ENCODE measurements around the gene ATXN1.

The ATXN1 gene

GRCh38 chr6:16622193-16622592 lies 139.1 kb downstream of the ATXN1 start:
- no peak overlapping the region for H3K18ac ChIP-seq (ENCODE audit: low read depth in 1 of 2, low read length in 2 of 2)
- H2BK5ac ChIP-seq (ENCODE audit: low read depth, low read length, poor library complexity, severe bottlenecking): no peak overlapping the region
- H3K14ac ChIP-seq (ENCODE audit: low read length in 2 of 2): no peak overlapping the region
- H3K23ac ChIP-seq (ENCODE audit: low read length in 2 of 2): no peak overlapping the region
- H3K4ac ChIP-seq (ENCODE audit: low read depth in 1 of 2, low read length in 2 of 2): no peak overlapping the region
- no peak overlapping the region for H2BK12ac ChIP-seq (ENCODE audit: low read length in 2 of 2)
- WGBS: 94% methylated on average over 2 of the region's 5 CpGs
- no peak overlapping the region for H3K27ac ChIP-seq (ENCODE audit: low read length, poor library complexity, severe bottlenecking)
- no peak overlapping the region for H2BK120ac ChIP-seq (ENCODE audit: low read depth, low read length)
- H3K9ac ChIP-seq (ENCODE audit: low read length): no peak overlapping the region
- DNase-seq: no peak
- H4K8ac ChIP-seq (ENCODE audit: low read length): no peak overlapping the region
- H3K4me3 ChIP-seq (ENCODE audit: insufficient read depth in 1 of 2, low read depth in 1 of 2, low read length in 2 of 2): no peak overlapping the region
- H3K9me3 ChIP-seq (ENCODE audit: control insufficient read depth, low read length): no peaks in the 10 kb centered on the region
- H2BK15ac ChIP-seq (ENCODE audit: low read depth, poor library complexity, severe bottlenecking): no peak overlapping the region
- H2AK5ac ChIP-seq (ENCODE audit: low read length, severe bottlenecking): no peak overlapping the region
- peaks cover 10% of the 10 kb centered on the region for H3K79me1 ChIP-seq (replicated peaks; ENCODE audit: low read length, poor library complexity, severe bottlenecking)
- H3K4me2 ChIP-seq (ENCODE audit: low read length, poor library complexity, severe bottlenecking): no peak overlapping the region
- H3K4me1 ChIP-seq (ENCODE audit: control insufficient read depth, insufficient read depth, low read depth, low read length): no peaks in the 10 kb centered on the region
- H4K91ac ChIP-seq (ENCODE audit: low read length): no peak overlapping the region
- H2AFZ ChIP-seq (ENCODE audit: low read depth, low read length): no peak overlapping the region
- peaks cover 0 to 3% of the 10 kb centered on the region in 2 experiments for H3K36me3 ChIP-seq (ENCODE audit: control insufficient read depth in 1 of 2, insufficient read depth in 2 of 2, low read depth in 1 of 2, low read length in 2 of 2)
- no peaks in the 10 kb centered on the region for H3K27me3 ChIP-seq (ENCODE audit: control insufficient read depth in 1 of 2, insufficient read depth in 1 of 2, low read length in 2 of 2)

GRCh38 chr6:16621002-16621401 lies 140.3 kb downstream of the ATXN1 start:
- no peak overlapping the region for H4K91ac ChIP-seq (ENCODE audit: low read length)
- no peak overlapping the region for H4K8ac ChIP-seq (ENCODE audit: low read length)
- no peak overlapping the region for H3K4me3 ChIP-seq (ENCODE audit: insufficient read depth in 1 of 2, low read depth in 1 of 2, low read length in 2 of 2)
- DNase-seq: no peak
- H3K79me1 ChIP-seq (replicated peaks; ENCODE audit: low read length, poor library complexity, severe bottlenecking): peaks cover 10% of the 10 kb centered on the region
- no peaks in the 10 kb centered on the region for H3K27me3 ChIP-seq (ENCODE audit: control insufficient read depth in 1 of 2, insufficient read depth in 1 of 2, low read length in 2 of 2)
- H2AFZ ChIP-seq (ENCODE audit: low read depth, low read length): no peak overlapping the region
- H2BK120ac ChIP-seq (ENCODE audit: low read depth, low read length): no peak overlapping the region
- H2BK12ac ChIP-seq (ENCODE audit: low read length in 2 of 2): no peak overlapping the region
- no peaks in the 10 kb centered on the region for H3K36me3 ChIP-seq (ENCODE audit: control insufficient read depth in 1 of 2, insufficient read depth in 2 of 2, low read depth in 1 of 2, low read length in 2 of 2)
- H3K9ac ChIP-seq (ENCODE audit: low read length): no peak overlapping the region
- no peak overlapping the region for H3K4me2 ChIP-seq (ENCODE audit: low read length, poor library complexity, severe bottlenecking)
- H3K23ac ChIP-seq (ENCODE audit: low read length in 2 of 2): no peak overlapping the region
- H3K14ac ChIP-seq (ENCODE audit: low read length in 2 of 2): no peak overlapping the region
- H3K9me3 ChIP-seq (ENCODE audit: control insufficient read depth, low read length): no peaks in the 10 kb centered on the region
- no peak overlapping the region for H3K27ac ChIP-seq (ENCODE audit: low read length, poor library complexity, severe bottlenecking)
- WGBS: 97% methylated on average over 4 of the region's 6 CpGs
- no peak overlapping the region for H2BK5ac ChIP-seq (ENCODE audit: low read depth, low read length, poor library complexity, severe bottlenecking)
- no peaks in the 10 kb centered on the region for H3K4me1 ChIP-seq (ENCODE audit: control insufficient read depth, insufficient read depth, low read depth, low read length)
- H2AK5ac ChIP-seq (ENCODE audit: low read length, severe bottlenecking): no peak overlapping the region
- no peak overlapping the region for H3K18ac ChIP-seq (ENCODE audit: low read depth in 1 of 2, low read length in 2 of 2)
- H2BK15ac ChIP-seq (ENCODE audit: low read depth, poor library complexity, severe bottlenecking): no peak overlapping the region
- H3K4ac ChIP-seq (ENCODE audit: low read depth in 1 of 2, low read length in 2 of 2): no peak overlapping the region

GRCh38 chr6:16619777-16620176 lies 141.5 kb downstream of the ATXN1 start:
- Histone ChIP-seq H3K4me1 (ENCODE audit: control insufficient read depth, insufficient read depth, low read depth, low read length) (no peaks in the 10 kb centered on the region), H3K79me1 (replicated peaks; ENCODE audit: low read length, poor library complexity, severe bottlenecking) (peaks cover 5% of the 10 kb centered on the region), H3K27ac (ENCODE audit: low read length, poor library complexity, severe bottlenecking) (no peak overlapping the region), H2AK5ac (ENCODE audit: low read length, severe bottlenecking) (no peak overlapping the region), H3K23ac (ENCODE audit: low read length in 2 of 2) (no peak overlapping the region), H4K91ac (ENCODE audit: low read length) (no peak overlapping the region), H2BK5ac (ENCODE audit: low read depth, low read length, poor library complexity, severe bottlenecking) (no peak overlapping the region), H3K14ac (ENCODE audit: low read length in 2 of 2) (no peak overlapping the region), H3K9ac (ENCODE audit: low read length) (no peak overlapping the region), H3K27me3 (ENCODE audit: control insufficient read depth in 1 of 2, insufficient read depth in 1 of 2, low read length in 2 of 2) (no peaks in the 10 kb centered on the region), H3K18ac (ENCODE audit: low read depth in 1 of 2, low read length in 2 of 2) (no peak overlapping the region), H3K4me2 (ENCODE audit: low read length, poor library complexity, severe bottlenecking) (no peak overlapping the region), H3K4ac (ENCODE audit: low read depth in 1 of 2, low read length in 2 of 2) (no peak overlapping the region), H4K8ac (ENCODE audit: low read length) (no peak overlapping the region), H3K4me3 (ENCODE audit: insufficient read depth in 1 of 2, low read depth in 1 of 2, low read length in 2 of 2) (no peak overlapping the region), H2AFZ (ENCODE audit: low read depth, low read length) (no peak overlapping the region), H2BK15ac (ENCODE audit: low read depth, poor library complexity, severe bottlenecking) (peak overlapping the region; percentile 52), H3K9me3 (ENCODE audit: control insufficient read depth, low read length) (no peaks in the 10 kb centered on the region), H2BK120ac (ENCODE audit: low read depth, low read length) (no peak overlapping the region), H3K36me3 (ENCODE audit: control insufficient read depth in 1 of 2, insufficient read depth in 2 of 2, low read depth in 1 of 2, low read length in 2 of 2) (no peaks in the 10 kb centered on the region), H2BK12ac (ENCODE audit: low read length in 2 of 2) (no peak overlapping the region)
- WGBS: 100% methylated on average over 1 of the region's 2 CpGs
- DNase-seq: no peak

DNA sequence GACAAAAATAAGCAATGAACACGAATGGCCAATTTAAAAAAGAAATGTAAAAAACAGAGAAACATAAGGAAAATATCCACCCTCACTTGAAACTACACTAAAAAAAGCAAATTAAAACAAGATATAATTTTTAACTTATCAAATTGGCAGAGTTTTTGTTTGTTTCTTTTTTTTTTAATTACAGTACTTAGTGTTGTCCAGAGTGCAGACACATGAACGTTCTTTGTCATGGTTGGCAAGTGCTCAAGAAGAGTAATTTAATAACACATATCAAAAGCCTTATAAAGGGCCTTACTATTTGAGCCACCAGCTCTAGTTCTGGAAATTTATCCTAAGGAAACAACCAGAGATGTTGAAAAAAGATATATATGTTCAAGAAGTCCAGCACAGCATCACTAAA lies 142.3 kb downstream of the ATXN1 start:
- H2AK5ac ChIP-seq (ENCODE audit: low read length, severe bottlenecking): no peak overlapping the region
- DNase-seq: no peak
- H3K9me3 ChIP-seq (ENCODE audit: control insufficient read depth, low read length): no peaks in the 10 kb centered on the region
- no peaks in the 10 kb centered on the region for H3K27me3 ChIP-seq (ENCODE audit: control insufficient read depth in 1 of 2, insufficient read depth in 1 of 2, low read length in 2 of 2)
- no peak overlapping the region for H3K4me2 ChIP-seq (ENCODE audit: low read length, poor library complexity, severe bottlenecking)
- no peak overlapping the region for H3K14ac ChIP-seq (ENCODE audit: low read length in 2 of 2)
- no peak overlapping the region for H3K4ac ChIP-seq (ENCODE audit: low read depth in 1 of 2, low read length in 2 of 2)
- WGBS: no CpG with 5 or more reads among the region's 2 CpGs
- H3K23ac ChIP-seq (ENCODE audit: low read length in 2 of 2): no peak overlapping the region
- H2BK5ac ChIP-seq (ENCODE audit: low read depth, low read length, poor library complexity, severe bottlenecking): no peak overlapping the region
- H3K4me3 ChIP-seq (ENCODE audit: insufficient read depth in 1 of 2, low read depth in 1 of 2, low read length in 2 of 2): no peak overlapping the region
- peaks cover 5% of the 10 kb centered on the region for H3K79me1 ChIP-seq (replicated peaks; ENCODE audit: low read length, poor library complexity, severe bottlenecking)
- H4K91ac ChIP-seq (ENCODE audit: low read length): no peak overlapping the region
- no peak overlapping the region for H2BK15ac ChIP-seq (ENCODE audit: low read depth, poor library complexity, severe bottlenecking)
- no peak overlapping the region for H3K9ac ChIP-seq (ENCODE audit: low read length)
- H2BK12ac ChIP-seq (ENCODE audit: low read length in 2 of 2): no peak overlapping the region
- H4K8ac ChIP-seq (ENCODE audit: low read length): no peak overlapping the region
- H2AFZ ChIP-seq (ENCODE audit: low read depth, low read length): no peak overlapping the region
- H2BK120ac ChIP-seq (ENCODE audit: low read depth, low read length): no peak overlapping the region
- no peaks in the 10 kb centered on the region for H3K36me3 ChIP-seq (ENCODE audit: control insufficient read depth in 1 of 2, insufficient read depth in 2 of 2, low read depth in 1 of 2, low read length in 2 of 2)
- H3K27ac ChIP-seq (ENCODE audit: low read length, poor library complexity, severe bottlenecking): no peak overlapping the region
- no peak overlapping the region for H3K18ac ChIP-seq (ENCODE audit: low read depth in 1 of 2, low read length in 2 of 2)
- no peaks in the 10 kb centered on the region for H3K4me1 ChIP-seq (ENCODE audit: control insufficient read depth, insufficient read depth, low read depth, low read length)
